ENCODE results near the gene SAMD3. TPM values are rescaled to one million over a fixed set of nuclear protein-coding genes. Genes with fewer than 3 reads are reported as not detected.

The SAMD3 gene
- total and polyA plus RNA-seq, 2 donors (not counting 3 experiments of a cell fraction or from before 2014, with no cell fraction given): not detected

GRCh38 chr6:130162421-130162820 lies 60.3 kb downstream of the SAMD3 start:
- TF ChIP-seq MYC (IDR thresholded peaks at IDR 0.05; ENCODE audit: low read depth, low read length): no peak
- ChIA-PET POLR2A (no interaction called here), CTCF (interaction anchor here (1.0 kb wide), 1 partner anchor 11 kb away, joined by 3 read pairs; no protein-coding TSS in a partner anchor)
- dilution Hi-C loops (cut with MboI; ENCODE audit: extremely low pct_ligation_motif_present, low sequenced_read_pairs): no loop called here
- no peak overlapping the region for H3K9ac ChIP-seq (replicated peaks; ENCODE audit: extremely low read depth, insufficient read depth, low read length)
- H3K36me3 ChIP-seq (ENCODE audit: control insufficient read depth in 2 of 2, extremely low read depth in 1 of 2, insufficient read depth in 2 of 2, low read length in 2 of 2): no peaks in the 10 kb centered on the region
- no TSS peak for BruUV-seq (replicated peaks)
- no peak overlapping the region for H3K4me2 ChIP-seq (ENCODE audit: insufficient read depth, low read length)
- H3K4me1 ChIP-seq (ENCODE audit: control insufficient read depth, extremely low read depth, insufficient read depth, low read length): no peaks in the 10 kb centered on the region
- H4K20me1 ChIP-seq (replicated peaks; ENCODE audit: control insufficient read depth, extremely low read depth, insufficient read depth, low read length): peaks cover 2% of the 10 kb centered on the region
- DNase-seq (ENCODE audit: low read depth, low spot score) (no peak), FAIRE-seq (no peak)
- H3K9me3 ChIP-seq (replicated peaks; ENCODE audit: control insufficient read depth, insufficient read depth, low read length): no peaks in the 10 kb centered on the region
- H3K27me3 ChIP-seq (ENCODE audit: control insufficient read depth in 2 of 2, insufficient read depth in 2 of 2, low read length in 2 of 2): peaks cover 4 to 14% of the 10 kb centered on the region in 2 experiments
- no peak overlapping the region for H2AFZ ChIP-seq (ENCODE audit: low read depth, low read length)
- no peak overlapping the region for H3K27ac ChIP-seq (ENCODE audit: insufficient read depth, low read depth, low read length)
- no peak overlapping the region for H3K4me3 ChIP-seq (replicated peaks in 1 of 3; ENCODE audit: insufficient read depth in 1 of 3, low read depth in 1 of 3, low read length in 3 of 3)
- H3K9me1 ChIP-seq (replicated peaks; ENCODE audit: control insufficient read depth, extremely low read depth, insufficient read depth, low read length): no peaks in the 10 kb centered on the region
- intact Hi-C loops (cut with micrococcal nuclease): no loop called here
- H3K79me2 ChIP-seq (ENCODE audit: control insufficient read depth, insufficient read depth, low read length): no peaks in the 10 kb centered on the region

- no peak for DNase-seq (ENCODE audit: low read depth, low spot score)
- Histone ChIP-seq H3K79me2 (ENCODE audit: control insufficient read depth, insufficient read depth, low read length) (no peaks in the 10 kb centered on the region), H4K20me1 (replicated peaks; ENCODE audit: control insufficient read depth, extremely low read depth, insufficient read depth, low read length) (peaks cover 2% of the 10 kb centered on the region), H3K27me3 (ENCODE audit: control insufficient read depth in 2 of 2, insufficient read depth in 2 of 2, low read length in 2 of 2) (peaks cover 4 to 14% of the 10 kb centered on the region in 2 experiments), H3K4me3 (replicated peaks in 1 of 3; ENCODE audit: insufficient read depth in 1 of 3, low read depth in 1 of 3, low read length in 3 of 3) (no peak overlapping the region), H3K4me1 (ENCODE audit: control insufficient read depth, extremely low read depth, insufficient read depth, low read length) (no peaks in the 10 kb centered on the region), H3K9ac (replicated peaks; ENCODE audit: extremely low read depth, insufficient read depth, low read length) (no peak overlapping the region), H3K27ac (ENCODE audit: insufficient read depth, low read depth, low read length) (no peak overlapping the region), H3K4me2 (ENCODE audit: insufficient read depth, low read length) (no peak overlapping the region), H2AFZ (ENCODE audit: low read depth, low read length) (no peak overlapping the region), H3K36me3 (ENCODE audit: control insufficient read depth in 2 of 2, extremely low read depth in 1 of 2, insufficient read depth in 2 of 2, low read length in 2 of 2) (no peaks in the 10 kb centered on the region), H3K9me3 (replicated peaks; ENCODE audit: control insufficient read depth, insufficient read depth, low read length) (no peaks in the 10 kb centered on the region), H3K9me1 (replicated peaks; ENCODE audit: control insufficient read depth, extremely low read depth, insufficient read depth, low read length) (no peaks in the 10 kb centered on the region)
- CTCF ChIA-PET: interaction anchor here (1.0 kb wide), 1 partner anchor 10 kb away, joined by 3 read pairs; no protein-coding TSS in a partner anchor
- TF ChIP-seq MYC (IDR thresholded peaks at IDR 0.05; ENCODE audit: low read depth, low read length) (no peak), POLR2A (IDR thresholded peaks at IDR 0.05; ENCODE audit: low read depth, low read length) (no peak), CTCF (IDR thresholded peaks at IDR 0.05; ENCODE audit: extremely low read depth in 1 of 2, insufficient read depth in 1 of 2, low read depth in 1 of 2, low read length in 2 of 2) (no peak)
- dilution Hi-C loops (cut with MboI; ENCODE audit: extremely low pct_ligation_motif_present, low sequenced_read_pairs) (no loop called here), intact Hi-C loops (cut with micrococcal nuclease) (no loop called here)
- FAIRE-seq: no peak
- no TSS peak for BruUV-seq (replicated peaks)
- POLR2A ChIA-PET: no interaction called here
These were observed 60.9 kb downstream of the SAMD3 start for GRCh38 chr6:130161683-130162404.

All from endothelial cell of umbilical vein (primary cell).